ENCODE measurements around the gene CAMK1G.
A peak's percentile ranks its signal among the peaks of the same experiment; 100 is the strongest.

The CAMK1G gene

DNA sequence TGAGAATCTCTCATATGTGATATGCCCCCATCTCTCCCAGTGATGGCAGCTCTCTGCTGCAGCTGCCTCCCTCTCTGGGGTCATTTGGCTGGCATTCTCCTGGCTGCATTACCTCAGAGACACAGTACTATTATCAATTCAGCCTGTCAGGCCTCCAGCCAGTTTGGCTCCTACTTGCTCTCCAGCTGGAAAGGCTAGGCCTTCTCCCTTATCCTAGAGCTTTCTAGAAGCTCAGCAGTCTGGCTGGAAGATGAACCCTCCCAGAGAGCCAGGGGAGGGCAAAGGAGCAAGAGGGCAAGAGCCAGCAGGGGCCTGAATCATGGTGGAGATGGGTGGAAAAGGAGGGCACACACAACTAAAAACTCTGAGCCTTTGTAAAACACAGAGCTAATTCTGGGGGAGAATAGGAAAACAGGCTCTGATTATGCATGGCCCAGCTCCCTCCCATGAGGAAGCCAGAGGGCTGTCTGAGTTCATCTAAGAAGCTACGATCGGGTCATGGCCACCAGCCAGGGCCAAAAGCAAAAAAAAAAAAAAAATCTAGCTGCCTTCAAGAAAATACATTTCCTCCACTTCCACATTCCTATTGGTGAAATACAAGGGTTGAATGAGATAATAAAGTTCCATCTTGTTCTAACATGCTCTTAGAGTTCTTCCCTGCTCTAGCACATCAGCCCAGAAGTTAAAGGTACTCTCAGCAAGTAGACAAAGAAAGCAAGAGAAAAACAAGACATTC lies 59.9 kb downstream of the CAMK1G start:
- no peak for DNase-seq

DNA sequence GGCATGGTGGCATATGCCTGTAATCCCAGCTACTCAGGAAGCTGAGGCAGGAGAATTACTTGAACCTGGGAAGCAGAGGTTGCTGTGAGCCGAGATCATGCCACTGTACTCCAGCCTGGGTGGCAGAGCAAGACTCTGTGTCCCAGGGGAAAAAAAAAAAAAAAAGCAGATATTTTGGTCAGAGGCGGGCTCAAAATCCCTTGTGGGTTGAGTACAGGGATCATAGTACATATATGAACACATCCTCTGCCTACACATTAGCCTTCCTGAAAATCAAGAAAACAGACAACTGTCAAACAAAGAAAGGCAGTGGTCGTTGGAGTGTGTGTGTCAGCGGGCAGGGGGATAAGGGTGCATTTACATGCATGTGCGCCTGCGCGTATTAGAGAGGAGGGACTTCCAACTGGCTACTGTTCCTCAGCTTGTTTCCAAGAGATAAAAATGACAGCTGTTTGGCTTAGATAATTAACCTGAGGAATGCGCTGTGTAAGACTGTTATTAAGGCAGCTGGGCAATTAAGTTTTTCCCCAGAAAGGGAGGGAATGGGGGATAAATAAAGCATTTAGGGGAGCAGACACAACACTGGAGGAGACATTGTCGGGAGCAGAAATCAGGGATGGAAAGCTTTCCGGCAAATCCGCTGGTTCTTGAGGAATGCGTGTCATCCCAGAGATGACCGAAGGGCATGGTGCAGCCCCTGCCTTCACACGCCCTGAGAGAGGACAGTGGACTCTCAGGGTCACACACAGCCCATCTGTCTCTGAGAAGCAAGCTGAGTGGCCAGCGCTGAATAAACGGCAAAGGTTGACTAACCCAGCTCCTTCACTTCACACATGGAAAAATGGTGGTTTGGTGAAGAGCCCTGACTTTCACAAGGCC lies 62.3 kb downstream of the CAMK1G start:
- DNase-seq, result no peak

GRCh38 chr1:209646558-209646957 lies 63.0 kb downstream of the CAMK1G start:
- DNase-seq, result no peak

- DNase-seq, result no peak
Observed at GRCh38 chr1:209647156-209647555, 63.6 kb downstream of the CAMK1G start.

- no peak for DNase-seq
Observed at GRCh38 chr1:209648346-209648745, 64.8 kb downstream of the CAMK1G start.

- DNase-seq, result no peak
Observed at GRCh38 chr1:209648931-209649776, 65.6 kb downstream of the CAMK1G start.

- DNase-seq, result no peak
Observed at GRCh38 chr1:209650454-209650853, 66.9 kb downstream of the CAMK1G start.

GRCh38 chr1:209651138-209651587 lies 67.6 kb downstream of the CAMK1G start:
- DNase-seq, result peak; percentile 31

DNA sequence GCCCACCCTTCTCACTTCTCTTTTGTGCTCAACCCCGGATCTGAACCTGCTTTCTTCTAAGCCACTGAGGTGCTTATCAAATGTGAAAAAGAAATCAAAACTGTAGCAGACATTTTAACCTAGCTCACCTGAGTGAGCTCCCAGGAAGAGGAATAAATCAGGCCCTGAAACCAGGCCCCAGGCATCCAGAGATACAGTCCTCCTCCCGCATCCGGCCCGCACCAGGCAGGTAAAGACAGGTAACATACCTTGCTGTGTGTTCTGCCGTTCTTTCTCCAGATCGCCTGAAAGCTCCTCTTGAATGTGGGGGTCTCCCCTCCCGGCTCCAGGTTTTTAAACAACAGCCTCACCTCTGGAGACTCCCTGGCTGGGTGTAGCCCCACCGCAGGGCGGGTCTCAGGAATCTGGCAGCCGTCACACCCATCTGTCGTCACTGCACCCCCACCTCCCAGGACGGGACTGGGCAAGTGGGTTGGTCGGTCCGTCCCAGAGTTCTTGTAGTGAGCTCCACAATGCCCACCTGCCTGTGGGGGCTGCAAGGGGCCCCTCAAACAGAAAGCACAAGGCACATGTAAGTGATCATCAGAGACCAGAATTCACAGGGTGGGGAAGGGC lies 68.7 kb downstream of the CAMK1G start, which contains the start of gene LAMB3:
Gene LAMB3 (minus strand): TSS at position 305 of the 615 bp plus-strand sequence. CDS start 1,481 bp downstream, outside the sequence.
- no peak for DNase-seq

GRCh38 chr1:209652873-209653401 lies 69.4 kb downstream of the CAMK1G start:
- DNase-seq, result peak; percentile 31

DNA sequence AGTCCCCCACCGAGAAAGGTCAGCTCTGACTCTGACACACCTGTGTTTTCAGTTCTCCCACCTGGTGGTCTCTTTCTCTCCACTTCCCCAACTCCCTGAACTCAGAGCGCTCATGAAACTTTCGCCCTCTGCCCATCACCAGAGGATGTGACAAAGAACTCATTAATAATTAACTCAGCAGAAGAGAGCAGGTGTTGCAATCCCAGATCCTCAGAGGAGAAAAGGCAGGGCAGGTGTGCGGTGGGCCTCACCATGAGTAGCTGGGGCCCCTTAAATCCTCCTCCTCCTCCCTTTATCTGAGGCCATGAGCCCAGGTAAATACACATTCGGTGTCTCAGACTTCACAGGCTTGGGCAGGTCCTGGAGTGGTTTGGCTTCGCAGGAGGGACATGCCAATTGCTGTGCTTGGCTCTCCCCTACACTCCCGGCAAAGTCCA lies 70.4 kb downstream of the CAMK1G start:
- no peak for DNase-seq

DNA sequence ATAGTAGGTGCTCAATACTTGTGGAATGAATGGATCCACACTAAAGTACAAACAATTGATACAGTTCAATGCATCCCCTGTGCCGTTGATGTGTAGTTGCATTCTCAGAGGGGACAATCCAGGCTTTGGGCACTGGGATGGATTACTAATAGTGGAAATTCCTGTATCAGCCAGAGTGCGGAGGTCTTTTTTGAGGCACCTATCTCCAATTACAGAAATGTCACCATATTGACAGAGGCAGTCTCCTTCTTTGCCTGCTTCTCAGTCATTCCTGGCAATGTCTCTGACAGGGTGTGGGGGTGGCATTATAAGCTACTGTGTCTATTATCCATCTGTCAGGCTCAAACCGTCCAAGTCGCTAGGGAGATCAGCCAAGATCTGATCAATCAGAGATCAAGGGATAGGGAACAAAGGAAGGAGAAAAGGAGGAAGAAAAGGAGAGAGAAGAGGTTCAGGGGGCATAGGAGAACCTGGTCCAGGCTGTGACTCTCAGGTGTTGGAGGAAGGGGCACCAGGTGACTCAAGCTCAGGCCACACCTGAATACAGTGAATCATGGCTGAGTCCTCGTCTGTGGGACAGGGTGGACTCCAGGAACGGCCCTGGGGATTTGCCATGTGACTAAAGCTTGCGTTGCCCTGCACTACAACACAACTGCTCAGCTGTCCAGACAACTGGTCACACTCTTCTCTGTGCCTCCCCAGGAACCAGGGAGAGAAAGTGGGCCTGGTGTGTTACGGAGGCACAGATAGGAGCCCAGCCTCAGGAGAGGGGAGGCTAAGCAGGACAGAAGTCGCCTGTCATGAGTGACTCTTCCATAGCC lies 72.1 kb downstream of the CAMK1G start:
- DNase-seq, result no peak

DNA sequence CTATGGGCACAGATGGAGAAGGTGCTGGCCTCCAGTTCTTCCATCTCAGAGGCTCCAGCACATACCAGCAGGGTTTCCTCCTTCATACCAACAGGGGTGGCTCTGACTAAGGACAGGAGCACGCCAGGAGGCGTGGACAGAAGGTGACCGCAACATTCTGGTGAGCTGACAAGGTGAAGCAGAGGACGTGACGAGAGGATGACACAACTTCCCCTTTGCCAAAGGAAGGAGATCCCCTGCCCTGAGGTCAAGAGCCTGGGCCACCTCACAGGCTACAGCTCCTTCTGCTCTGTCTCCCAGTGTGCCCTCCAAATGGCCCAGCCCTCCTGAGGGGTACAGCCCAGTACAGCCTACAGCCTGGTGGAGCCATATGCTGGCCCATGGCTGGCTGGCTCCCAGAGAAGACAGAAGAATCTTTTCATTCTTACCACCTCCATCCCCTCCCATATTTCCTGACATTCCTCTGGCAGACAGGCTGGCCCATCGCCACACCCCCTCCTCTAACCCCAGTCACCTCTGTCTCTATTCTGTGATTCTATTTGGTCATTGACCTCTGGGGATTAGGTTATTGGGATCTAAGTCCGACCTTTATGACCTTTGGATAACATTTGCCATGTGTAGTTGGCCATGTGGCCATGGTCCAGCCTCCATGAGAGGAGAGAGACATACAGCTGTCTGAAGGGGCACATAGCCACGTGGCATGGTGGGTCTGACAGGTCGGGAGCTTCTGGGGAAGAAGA lies 73.8 kb downstream of the CAMK1G start:
- no peak for DNase-seq

GRCh38 chr1:209657918-209658317 lies 74.4 kb downstream of the CAMK1G start:
- no peak for DNase-seq

GRCh38 chr1:209659909-209660308 lies 76.4 kb downstream of the CAMK1G start:
- DNase-seq, result no peak

DNA sequence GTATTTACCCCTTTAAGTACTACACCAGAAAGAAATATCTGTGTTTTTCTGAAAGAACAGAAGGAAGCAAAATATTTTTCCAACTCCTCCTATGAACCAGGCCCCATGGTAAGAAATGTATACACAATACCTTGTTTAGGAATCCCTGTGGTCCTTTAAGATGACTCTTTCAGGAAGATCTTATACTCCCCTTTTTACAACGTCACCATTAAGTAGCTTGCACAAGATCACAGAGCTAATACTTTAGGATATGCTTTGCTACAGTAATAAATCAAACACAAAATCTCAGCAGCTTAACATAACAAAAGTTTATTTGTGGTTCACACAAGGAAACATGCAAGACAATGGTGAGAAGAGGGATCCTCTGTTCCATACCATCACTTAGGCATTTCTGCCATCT lies 77.6 kb downstream of the CAMK1G start:
- DNase-seq, result no peak

- DNase-seq, result no peak
Observed at GRCh38 chr1:209662879-209663327, 79.4 kb downstream of the CAMK1G start.

Measured in activated naive CD4-positive, alpha-beta T cell treated with anti-CD3 and anti-CD28 coated beads, Interleukin-2, amount 50 U/mL, for 16 hours (primary cell).